ENCODE data around the gene PDXDC1. TPM values are rescaled to one million over a fixed set of nuclear protein-coding genes. Genes with fewer than 3 reads are reported as not detected.

PDXDC1 gene
- total RNA-seq, 1 donor from 2014 or later: 55.5 TPM

GRCh38 chr16:15031179-15031578, 56.4 kb downstream of the PDXDC1 start:
- Histone ChIP-seq H3K27me3 (ENCODE audit: control insufficient read depth, insufficient read depth, low read length) (no peaks in the 10 kb centered on the region), H3K36me3 (ENCODE audit: control insufficient read depth, insufficient read depth, low read length) (peaks cover 10% of the 10 kb centered on the region), H3K4me3 (ENCODE audit: low read depth, low read length) (no peak overlapping the region)
- no peak for DNase-seq (ENCODE audit: low read depth)
- TF ChIP-seq CTCF (IDR thresholded peaks at IDR 0.05; ENCODE audit: insufficient read depth, low read length, poor library complexity, severe bottlenecking): no peak

- H3K36me3 ChIP-seq (ENCODE audit: control insufficient read depth, insufficient read depth, low read length): peaks cover 10% of the 10 kb centered on the region
Observed at GRCh38 chr16:15031586-15031985, 56.8 kb downstream of the PDXDC1 start.

GRCh38 chr16:15032547-15033308, 57.9 kb downstream of the PDXDC1 start:
- peaks cover 11% of the 10 kb centered on the region for H3K36me3 ChIP-seq (ENCODE audit: control insufficient read depth, insufficient read depth, low read length)
- no peak overlapping the region for H3K4me3 ChIP-seq (ENCODE audit: low read depth, low read length)
- DNase-seq (ENCODE audit: low read depth): no peak
- no peaks in the 10 kb centered on the region for H3K27me3 ChIP-seq (ENCODE audit: control insufficient read depth, insufficient read depth, low read length)
- TF ChIP-seq CTCF (IDR thresholded peaks at IDR 0.05; ENCODE audit: insufficient read depth, low read length, poor library complexity, severe bottlenecking): no peak

More at GRCh38 chr16:15031586-15031985, 56.8 kb downstream of the PDXDC1 start:
- Histone ChIP-seq H3K4me3 (ENCODE audit: low read depth, low read length) (no peak overlapping the region), H3K27me3 (ENCODE audit: control insufficient read depth, insufficient read depth, low read length) (no peaks in the 10 kb centered on the region)
- no peak for TF ChIP-seq CTCF (IDR thresholded peaks at IDR 0.05; ENCODE audit: insufficient read depth, low read length, poor library complexity, severe bottlenecking)
- DNase-seq (ENCODE audit: low read depth): no peak

- Histone ChIP-seq H3K4me3 (ENCODE audit: low read depth, low read length) (no peak overlapping the region), H3K27me3 (ENCODE audit: control insufficient read depth, insufficient read depth, low read length) (no peaks in the 10 kb centered on the region), H3K36me3 (ENCODE audit: control insufficient read depth, insufficient read depth, low read length) (peaks cover 11% of the 10 kb centered on the region)
- TF ChIP-seq CTCF (IDR thresholded peaks at IDR 0.05; ENCODE audit: insufficient read depth, low read length, poor library complexity, severe bottlenecking): no peak
- no peak for DNase-seq (ENCODE audit: low read depth)
Observed at GRCh38 chr16:15033309-15033707, 58.5 kb downstream of the PDXDC1 start.

GRCh38 chr16:15034266-15035162, 59.7 kb downstream of the PDXDC1 start:
- H3K4me3 ChIP-seq (ENCODE audit: low read depth, low read length): no peak overlapping the region
- no peaks in the 10 kb centered on the region for H3K27me3 ChIP-seq (ENCODE audit: control insufficient read depth, insufficient read depth, low read length)
- peaks cover 8% of the 10 kb centered on the region for H3K36me3 ChIP-seq (ENCODE audit: control insufficient read depth, insufficient read depth, low read length)
- TF ChIP-seq CTCF (IDR thresholded peaks at IDR 0.05; ENCODE audit: insufficient read depth, low read length, poor library complexity, severe bottlenecking): no peak
- no peak for DNase-seq (ENCODE audit: low read depth)

Measured in kidney epithelial cell (primary cell).